Trophoblast cell (in vitro differentiated cells and primary cell): Measurements from ENCODE around the gene CHRNB2.

Experiments used
- DNase-seq, 2 donors: peaks; one replicate each; pipeline ENCODE4 v3.0.0-alpha.2; 2016
- H2AFZ ChIP-seq: 2 replicates; pipeline ENCODE4 v1.6.1; 2013; ENCODE audit warnings: low read length, moderate library complexity, mild to moderate bottlenecking; ENCODE audit not compliant: insufficient read depth, poor library complexity
- H2AK5ac ChIP-seq: 2 replicates; pipeline ENCODE4 v1.6.1; 2013; ENCODE audit warnings: mild to moderate bottlenecking, low read length
- H2BK120ac ChIP-seq: 2 replicates; pipeline ENCODE4 v1.6.1; 2013; ENCODE audit warnings: low read length, mild to moderate bottlenecking, moderate library complexity; ENCODE audit not compliant: insufficient read depth, poor library complexity
- H2BK12ac ChIP-seq: 2 replicates; pipeline ENCODE4 v1.6.1; 2013; ENCODE audit warnings: mild to moderate bottlenecking, low read length, moderate library complexity
- H2BK5ac ChIP-seq: 2 replicates; pipeline ENCODE4 v1.6.1; 2013; ENCODE audit warnings: low read length, low read depth, moderate library complexity, mild to moderate bottlenecking; ENCODE audit not compliant: poor library complexity
- H3K14ac ChIP-seq: 2 replicates; pipeline ENCODE4 v1.6.1; 2013; ENCODE audit warnings: mild to moderate bottlenecking, low read length
- H3K18ac ChIP-seq: 2 replicates; pipeline ENCODE4 v1.6.1; 2013; ENCODE audit warnings: mild to moderate bottlenecking, low read length
- H3K23ac ChIP-seq: 2 replicates; pipeline ENCODE4 v1.6.1; 2013; ENCODE audit warnings: low read length
- H3K27ac ChIP-seq: 2 replicates; pipeline ENCODE4 v1.5.1; 2013; ENCODE audit warnings: low read depth, mild to moderate bottlenecking, inconsistent platforms, low read length, moderate library complexity
- H3K27me3 ChIP-seq: 2 replicates; pipeline ENCODE4 v1.6.1; 2013; ENCODE audit warnings: inconsistent platforms, mild to moderate bottlenecking, low read length, moderate library complexity; ENCODE audit not compliant: insufficient read depth
- H3K36me3 ChIP-seq, 2 experiments: 1 replicate in 1 of 2; 2 replicates in 1 of 2; pipeline ENCODE4 v1.6.1; 2013; ENCODE audit warnings: low read length in 2 of 2, mild to moderate bottlenecking in 2 of 2, moderate library complexity in 1 of 2; ENCODE audit not compliant: insufficient read depth in 2 of 2, control insufficient read depth in 1 of 2
- H3K4ac ChIP-seq: 2 replicates; pipeline ENCODE4 v1.6.1; 2013; ENCODE audit warnings: low read depth, mild to moderate bottlenecking, low read length, moderate library complexity
- H3K4me1 ChIP-seq, 2 experiments: 1 replicate in 1 of 2; 2 replicates in 1 of 2; pipeline ENCODE4 v1.6.1; 2013; ENCODE audit warnings: low read length in 2 of 2, mild to moderate bottlenecking in 2 of 2, moderate library complexity in 1 of 2; ENCODE audit not compliant: insufficient read depth in 2 of 2, control insufficient read depth in 1 of 2
- H3K4me2 ChIP-seq: 2 replicates; pipeline ENCODE4 v1.6.1; 2013; ENCODE audit warnings: inconsistent platforms, mild to moderate bottlenecking, low read length, moderate library complexity
- H3K4me3 ChIP-seq: 2 replicates; pipeline ENCODE4 v1.5.1; 2013; ENCODE audit warnings: mild to moderate bottlenecking, low read depth, low read length, inconsistent platforms
- H3K79me1 ChIP-seq: one replicate; pipeline ENCODE4 v1.6.1; 2013; ENCODE audit warnings: low read length
- H3K79me2 ChIP-seq: 2 replicates; pipeline ENCODE4 v1.6.1; 2013; ENCODE audit warnings: low read length, mild to moderate bottlenecking; ENCODE audit not compliant: control insufficient read depth, insufficient read depth, poor library complexity
- H3K9ac ChIP-seq: 2 replicates; pipeline ENCODE4 v1.6.1; 2013; ENCODE audit warnings: mild to moderate bottlenecking, low read length
- H3K9me3 ChIP-seq: 2 replicates; pipeline ENCODE4 v1.6.1; 2013; ENCODE audit warnings: low read depth, mild to moderate bottlenecking, control low read depth, inconsistent platforms, low read length; ENCODE audit not compliant: insufficient read depth
- H4K12ac ChIP-seq: 2 replicates; pipeline ENCODE4 v1.6.1; 2013; ENCODE audit warnings: low read depth, mild to moderate bottlenecking, low read length, moderate library complexity
- H4K8ac ChIP-seq: 2 replicates; pipeline ENCODE4 v1.6.1; 2013; ENCODE audit warnings: low read depth, mild to moderate bottlenecking, low read length, moderate library complexity
- H4K91ac ChIP-seq: one replicate; pipeline ENCODE4 v1.6.1; 2013; ENCODE audit warnings: low read depth, mild to moderate bottlenecking, low read length, moderate library complexity
- WGBS: extraction: QIAGEN DNeasy Blood & Tissue Kit; methylation state at CpG from one replicate; pipeline ENCODE4 v1.1.7; 2013; ENCODE audit warnings: missing lambda C conversion rate; ENCODE audit not compliant: insufficient read length, insufficient coverage; ENCODE audit errors: extremely low coverage; 5-methylcytosine and 5-hydroxymethylcytosine counted together

Gene CHRNB2

GRCh38 chr1:154614901-154615300 lies 47.3 kb downstream of the CHRNB2 start:
- H3K18ac ChIP-seq, result no peak overlapping the region
- no peak overlapping the region for H3K4me3 ChIP-seq
- H4K12ac ChIP-seq, result no peak overlapping the region
- no peak overlapping the region for H4K91ac ChIP-seq
- no peak overlapping the region for H2BK12ac ChIP-seq
- H3K79me1 ChIP-seq, result no peaks in the 10 kb centered on the region
- no peaks in the 10 kb centered on the region for H3K9me3 ChIP-seq
- H3K27me3 ChIP-seq, result no peaks in the 10 kb centered on the region
- no peak overlapping the region for H4K8ac ChIP-seq
- H2BK120ac ChIP-seq, result no peak overlapping the region
- no peaks in the 10 kb centered on the region for H3K36me3 ChIP-seq
- no CpG with 5 or more reads among the region's 6 CpGs for WGBS
- H3K4me1 ChIP-seq, result peaks cover 0 to 4% of the 10 kb centered on the region in 2 experiments
- no peak overlapping the region for H3K4me2 ChIP-seq
- no peak overlapping the region for H2AK5ac ChIP-seq
- no peak overlapping the region for H2AFZ ChIP-seq
- no peak overlapping the region for H3K14ac ChIP-seq
- DNase-seq, result peak in 1 of 2 donors; percentile 23
- H3K79me2 ChIP-seq, result peaks cover 3% of the 10 kb centered on the region
- no peak overlapping the region for H3K4ac ChIP-seq
- no peak overlapping the region for H3K23ac ChIP-seq
- no peak overlapping the region for H2BK5ac ChIP-seq
- no peak overlapping the region for H3K27ac ChIP-seq
- no peak overlapping the region for H3K9ac ChIP-seq

- Histone ChIP-seq H4K8ac (no peak overlapping the region), H3K79me2 (peaks cover 3% of the 10 kb centered on the region), H3K36me3 (no peaks in the 10 kb centered on the region), H3K27me3 (no peaks in the 10 kb centered on the region), H2AK5ac (no peak overlapping the region), H4K91ac (no peak overlapping the region), H3K23ac (no peak overlapping the region), H3K4me1 (peaks cover 0 to 4% of the 10 kb centered on the region in 2 experiments), H4K12ac (no peak overlapping the region), H2BK5ac (no peak overlapping the region), H3K27ac (no peak overlapping the region), H2BK120ac (no peak overlapping the region), H2BK12ac (no peak overlapping the region), H3K4me2 (no peak overlapping the region), H3K79me1 (no peaks in the 10 kb centered on the region), H2AFZ (no peak overlapping the region), H3K4me3 (no peak overlapping the region), H3K4ac (no peak overlapping the region), H3K9me3 (no peaks in the 10 kb centered on the region), H3K18ac (no peak overlapping the region), H3K9ac (no peak overlapping the region), H3K14ac (no peak overlapping the region)
- peak; percentile 77 to 86 for DNase-seq
- WGBS, result no CpG with 5 or more reads among the region's 4 CpGs
Measured at GRCh38 chr1:154615411-154615810, 47.8 kb downstream of the CHRNB2 start.

DNA sequence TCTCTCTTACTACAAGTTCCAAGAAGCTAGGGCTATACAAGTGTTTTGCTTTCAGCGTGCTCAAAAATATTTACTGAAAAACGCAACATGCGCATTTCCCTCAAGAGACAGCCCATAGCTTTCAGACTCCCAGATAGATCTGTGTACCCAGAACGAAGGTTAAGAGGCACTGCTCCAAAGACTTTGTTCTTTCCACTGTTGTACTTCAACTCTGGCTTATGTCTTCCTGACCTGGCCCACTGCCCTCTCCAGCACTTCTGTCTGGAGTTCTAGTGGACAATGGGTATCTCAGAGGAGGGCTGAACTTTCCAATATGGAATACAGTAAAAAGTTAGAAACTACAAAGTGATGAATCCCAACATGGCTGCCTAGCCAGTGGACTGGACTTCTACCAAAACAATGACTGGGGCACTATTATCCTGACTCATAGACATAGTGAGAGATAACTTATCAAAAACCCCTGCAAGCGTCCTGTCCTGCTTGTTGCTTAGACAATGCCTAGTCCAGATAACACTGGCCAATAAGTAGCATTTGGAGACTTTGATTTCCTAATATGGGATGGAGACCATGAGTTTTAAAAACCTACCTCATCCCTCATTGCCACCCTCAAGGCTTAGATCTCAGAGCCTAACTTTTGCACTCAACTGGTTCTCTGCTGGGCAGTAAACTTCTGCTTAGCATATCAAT lies 49.2 kb downstream of the CHRNB2 start:
- H2AK5ac ChIP-seq, result no peak overlapping the region
- no peak overlapping the region for H3K4me2 ChIP-seq
- H3K4me3 ChIP-seq, result no peak overlapping the region
- no peak overlapping the region for H2BK120ac ChIP-seq
- no peak overlapping the region for H4K12ac ChIP-seq
- DNase-seq, result no peak
- no CpG with 5 or more reads among the region's 5 CpGs for WGBS
- no peaks in the 10 kb centered on the region for H3K79me1 ChIP-seq
- H3K27ac ChIP-seq, result no peak overlapping the region
- H3K9me3 ChIP-seq, result no peaks in the 10 kb centered on the region
- no peak overlapping the region for H4K91ac ChIP-seq
- H3K4me1 ChIP-seq, result peaks cover 0 to 4% of the 10 kb centered on the region in 2 experiments
- no peak overlapping the region for H3K9ac ChIP-seq
- no peaks in the 10 kb centered on the region for H3K27me3 ChIP-seq
- H3K18ac ChIP-seq, result no peak overlapping the region
- peaks cover 3% of the 10 kb centered on the region for H3K79me2 ChIP-seq
- no peaks in the 10 kb centered on the region for H3K36me3 ChIP-seq
- peak overlapping the region; percentile 65 for H3K4ac ChIP-seq
- no peak overlapping the region for H2BK5ac ChIP-seq
- H3K14ac ChIP-seq, result no peak overlapping the region
- no peak overlapping the region for H3K23ac ChIP-seq
- H2BK12ac ChIP-seq, result no peak overlapping the region
- H2AFZ ChIP-seq, result no peak overlapping the region
- no peak overlapping the region for H4K8ac ChIP-seq

DNA sequence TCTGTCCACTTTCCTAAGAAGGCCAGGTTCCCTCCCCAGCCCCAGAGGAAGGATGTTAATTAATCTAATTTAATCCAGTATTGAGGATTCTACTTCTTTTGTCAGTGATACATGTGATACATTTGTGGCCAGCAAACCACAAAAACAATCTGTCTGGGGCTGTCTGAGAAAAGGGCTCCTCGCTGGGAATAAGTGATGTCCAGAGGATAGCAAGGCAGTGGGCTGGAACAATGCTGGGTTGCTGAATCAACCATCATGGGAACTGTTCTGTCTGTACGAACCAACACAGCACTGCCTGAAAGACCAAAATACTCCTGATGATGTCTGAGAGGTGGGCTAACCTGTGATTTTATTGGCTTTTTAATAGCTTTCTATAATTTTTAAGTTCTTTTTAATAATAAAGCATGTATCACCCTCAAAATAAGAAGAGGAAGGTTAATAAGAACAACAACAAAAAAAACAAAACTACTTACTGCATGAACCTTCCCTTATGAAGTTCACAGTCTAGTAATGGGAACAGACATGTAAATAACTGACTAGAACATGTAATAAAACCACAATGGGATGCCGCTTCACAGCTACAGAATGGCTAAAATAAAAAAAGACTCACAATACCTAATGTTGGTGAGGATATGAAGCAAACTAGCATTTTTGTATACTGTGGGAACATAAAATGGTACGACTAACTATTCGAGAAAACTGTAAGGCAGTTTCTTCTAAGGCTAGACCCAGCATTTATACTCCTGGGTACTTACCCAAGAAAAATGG lies 51.8 kb downstream of the CHRNB2 start:
- Histone ChIP-seq H3K79me2 (no peaks in the 10 kb centered on the region), H3K9ac (no peak overlapping the region), H3K4me2 (no peak overlapping the region), H3K4ac (no peak overlapping the region), H4K8ac (no peak overlapping the region), H3K4me3 (no peak overlapping the region), H3K27me3 (no peaks in the 10 kb centered on the region), H3K9me3 (no peaks in the 10 kb centered on the region), H3K79me1 (no peaks in the 10 kb centered on the region), H2AFZ (no peak overlapping the region), H3K4me1 (peaks cover 0 to 4% of the 10 kb centered on the region in 2 experiments), H3K23ac (no peak overlapping the region), H2BK12ac (no peak overlapping the region), H3K14ac (no peak overlapping the region), H2BK120ac (no peak overlapping the region), H3K27ac (no peak overlapping the region), H2AK5ac (no peak overlapping the region), H3K36me3 (no peaks in the 10 kb centered on the region), H4K91ac (no peak overlapping the region), H3K18ac (no peak overlapping the region), H2BK5ac (no peak overlapping the region), H4K12ac (no peak overlapping the region)
- DNase-seq, result no peak
- WGBS, result no CpG with 5 or more reads among the region's 5 CpGs
